CD14-positive monocyte (primary cell): ENCODE measurements around the gene SSBP2. TPM values are rescaled to one million over a fixed set of nuclear protein-coding genes. Genes with fewer than 3 reads are reported as not detected.

Experiments
- DNase-seq, 3 donors: peaks; one replicate each; pipeline ENCODE4 v3.0.0-alpha.2; 2011 to 2022
- H2AFZ ChIP-seq: 2 replicates; pipeline ENCODE4 v1.6.0; 2012; ENCODE audit warnings: mild to moderate bottlenecking, low read depth, low read length, inconsistent platforms; ENCODE audit not compliant: insufficient read depth, poor library complexity, severe bottlenecking
- H3K27ac ChIP-seq, 2 donors: 1 replicate in 1 of 2; 2 replicates in 1 of 2; pipeline ENCODE4 v1.5.1; 2012 to 2013; ENCODE audit warnings: low read length in 2 of 2, control low read depth in 1 of 2, inconsistent platforms in 1 of 2, low read depth in 1 of 2, mild to moderate bottlenecking in 1 of 2
- H3K27me3 ChIP-seq, 2 donors: one replicate each; pipeline versions ENCODE4 v1.6.0 to v1.6.1; 2011 to 2013; ENCODE audit warnings: low read length in 2 of 2; ENCODE audit not compliant: control insufficient read depth in 2 of 2, insufficient read depth in 2 of 2
- H3K36me3 ChIP-seq, 2 donors: replicated peaks in 1 of 2; 1 replicate in 1 of 2; 2 replicates in 1 of 2; pipeline versions ENCODE4 v1.5.1 to v1.6.1; 2012 to 2013; ENCODE audit warnings: low read length in 2 of 2, control low read depth in 1 of 2, inconsistent platforms in 1 of 2, mild to moderate bottlenecking in 1 of 2; ENCODE audit not compliant: insufficient read depth in 2 of 2, control insufficient read depth in 1 of 2
- H3K4me1 ChIP-seq, 2 donors: 1 replicate in 1 of 2; 2 replicates in 1 of 2; pipeline versions ENCODE4 v1.5.1 to v1.6.1; 2012 to 2013; ENCODE audit warnings: low read length in 2 of 2, control low read depth in 1 of 2, inconsistent platforms in 1 of 2, mild to moderate bottlenecking in 1 of 2, moderate library complexity in 1 of 2; ENCODE audit not compliant: insufficient read depth in 2 of 2, control insufficient read depth in 1 of 2
- H3K4me2 ChIP-seq: replicated peaks from 2 replicates; pipeline ENCODE3; 2012; ENCODE audit warnings: low read length, moderate library complexity, mild to moderate bottlenecking; ENCODE audit not compliant: poor library complexity, severe bottlenecking; ENCODE audit errors: extremely low read depth
- H3K4me3 ChIP-seq, 3 experiments: fragments of 200-600 bp in 1 of 3; sonication (generic) in 1 of 3; replicated peaks in 1 of 3; 1 replicate in 2 of 3; 2 replicates in 1 of 3; pipeline ENCODE4 v1.5.1; 2011 to 2013; ENCODE audit warnings: low read length in 3 of 3, mild to moderate bottlenecking in 3 of 3, control low read depth in 2 of 3, low read depth in 2 of 3, inconsistent platforms in 1 of 3, moderate library complexity in 1 of 3
- H3K79me2 ChIP-seq: 2 replicates; pipeline ENCODE4 v1.6.0; 2012; ENCODE audit warnings: mild to moderate bottlenecking, control low read depth, inconsistent platforms, low read length, moderate library complexity; ENCODE audit not compliant: insufficient read depth
- H3K9ac ChIP-seq: 2 replicates; pipeline ENCODE4 v1.6.0; 2017; ENCODE audit warnings: low read length, mild to moderate bottlenecking; ENCODE audit not compliant: insufficient read depth, poor library complexity, severe bottlenecking
- H3K9me3 ChIP-seq, 2 donors: replicated peaks in 1 of 2; 1 replicate in 1 of 2; 2 replicates in 1 of 2; pipeline versions ENCODE4 v1.5.1 to v1.6.1; 2012 to 2013; ENCODE audit warnings: low read length in 2 of 2, control low read depth in 1 of 2; ENCODE audit not compliant: control insufficient read depth in 1 of 2, insufficient read depth in 1 of 2
- H4K20me1 ChIP-seq: 2 replicates; pipeline ENCODE4 v1.6.0; 2012; ENCODE audit warnings: mild to moderate bottlenecking, low read length, control low read depth, moderate library complexity; ENCODE audit not compliant: insufficient read depth
- H3K27ac Mint-ChIP-seq, 7 donors: one replicate each; pipeline ENCODE4 v1.8.0; 2020; ENCODE audit warnings: mild to moderate bottlenecking in 7 of 7, mixed read lengths in 7 of 7, moderate library complexity in 6 of 7, inconsistent platforms in 2 of 7
- H3K27me3 Mint-ChIP-seq, 3 donors: one replicate each; pipeline ENCODE4 v1.8.0; 2021 to 2022; ENCODE audit warnings: low read depth in 3 of 3, mild to moderate bottlenecking in 3 of 3, mixed read lengths in 3 of 3, moderate library complexity in 3 of 3, inconsistent platforms in 1 of 3
- H3K36me3 Mint-ChIP-seq, 2 donors: one replicate each; pipeline ENCODE4 v1.8.0; 2020; ENCODE audit warnings: mixed read lengths in 2 of 2, inconsistent platforms in 1 of 2, mild to moderate bottlenecking in 1 of 2
- H3K4me1 Mint-ChIP-seq: one replicate; pipeline ENCODE4 v1.8.0; 2020; ENCODE audit warnings: mild to moderate bottlenecking, mixed read lengths
- H3K4me3 Mint-ChIP-seq, 2 donors: one replicate each; pipeline ENCODE4 v1.8.0; 2020; ENCODE audit warnings: mild to moderate bottlenecking in 2 of 2, mixed read lengths in 2 of 2, moderate library complexity in 1 of 2
- H3K9me3 Mint-ChIP-seq, 7 donors: one replicate each; pipeline ENCODE4 v1.8.0; 2020 to 2022; ENCODE audit warnings: mixed read lengths in 7 of 7, mild to moderate bottlenecking in 6 of 7, moderate library complexity in 6 of 7, inconsistent platforms in 2 of 7
- CTCF ChIP-seq: fragments of 200-600 bp; IDR thresholded peaks from one replicate; pipeline ENCODE4 v1.8.0; 2022; ENCODE audit warnings: antibody characterized with exemption, mild to moderate bottlenecking
- WGBS: methylation state at CpG from one replicate; pipeline ENCODE4 v1.1.5; 2013; ENCODE audit warnings: missing lambda C conversion rate; ENCODE audit not compliant: insufficient coverage; 5-methylcytosine and 5-hydroxymethylcytosine counted together
- intact Hi-C, 2 donors: fragments of 100-400 bp; cut with micrococcal nuclease; formaldehyde crosslinking; loops; one replicate each; pipeline versions ENCODE4 v1.15.0 to v1.15.1; 2023
- polyA plus RNA-seq, 3 donors: library from polyadenylated mRNA; depleted of rRNA in 1 of 3; unstranded in 2 of 3; stranded (reverse) in 1 of 3; fragments of 300-500 nt in 2 of 3; fragments of >200 nt in 1 of 3; fragmentation: Illumina TruSeq in 2 of 3; gene quantifications; 1 replicate in 2 of 3; 2 replicates in 1 of 3; pipeline ENCODE4 v1.2.3, GENCODE V29; 2012 to 2021

Gene SSBP2
- polyA plus RNA-seq, 3 donors: 29.1 to 55.2 (median 53.4) TPM

GRCh38 chr5:81556809-81557208, 194.1 kb downstream of the SSBP2 start:
- Histone ChIP-seq H2AFZ (no peak overlapping the region), H3K4me2 (no peak overlapping the region), H3K36me3 (no peaks in the 10 kb centered on the region), H3K27ac (no peak overlapping the region), H3K9ac (no peak overlapping the region), H3K9me3 (no peaks in the 10 kb centered on the region), H3K79me2 (no peaks in the 10 kb centered on the region), H4K20me1 (no peaks in the 10 kb centered on the region), H3K4me3 (no peak overlapping the region), H3K27me3 (no peaks in the 10 kb centered on the region), H3K4me1 (no peaks in the 10 kb centered on the region)
- TF ChIP-seq CTCF: no peak
- Mint-ChIP-seq H3K27me3 (no peaks in the 10 kb centered on the region), H3K4me1 (peaks cover 4% of the 10 kb centered on the region), H3K27ac (no peak overlapping the region), H3K4me3 (no peak overlapping the region), H3K36me3 (peaks cover 0 to 6% of the 10 kb centered on the region in 2 donors), H3K9me3 (no peaks in the 10 kb centered on the region)
- intact Hi-C loops: no loop called here
- no peak for DNase-seq

- H3K4me1 Mint-ChIP-seq: peaks cover 4% of the 10 kb centered on the region
- Histone ChIP-seq H3K79me2 (no peaks in the 10 kb centered on the region), H2AFZ (no peak overlapping the region), H4K20me1 (no peaks in the 10 kb centered on the region), H3K4me3 (no peak overlapping the region), H3K4me2 (no peak overlapping the region), H3K27ac (no peak overlapping the region), H3K4me1 (no peaks in the 10 kb centered on the region), H3K9ac (no peak overlapping the region), H3K27me3 (no peaks in the 10 kb centered on the region), H3K36me3 (no peaks in the 10 kb centered on the region), H3K9me3 (no peaks in the 10 kb centered on the region)
- peaks cover 0 to 7% of the 10 kb centered on the region in 2 donors for H3K36me3 Mint-ChIP-seq
- no peak for TF ChIP-seq CTCF
- WGBS: no CpG with 5 or more reads among the region's 2 CpGs
- no peak overlapping the region for H3K4me3 Mint-ChIP-seq
- no peaks in the 10 kb centered on the region for H3K27me3 Mint-ChIP-seq
- H3K27ac Mint-ChIP-seq: no peak overlapping the region
- intact Hi-C loops: no loop called here
- no peaks in the 10 kb centered on the region for H3K9me3 Mint-ChIP-seq
- no peak for DNase-seq
These were observed 195.0 kb downstream of the SSBP2 start for GRCh38 chr5:81555865-81556264.
